Right lobe of liver (tissue), 6 donors: ENCODE data around the gene RAMAC. TPM values are rescaled to one million over a fixed set of nuclear protein-coding genes. Genes with fewer than 3 reads are reported as not detected.

Experiments
- ATAC-seq, 4 donors: fragments of 200-7000 bp; cut with Tn5 transposase; one replicate each; pipeline ENCODE4 v1.9.1; 2020; ENCODE audit warnings: mild to moderate bottlenecking in 4 of 4, moderate library complexity in 4 of 4
- DNase-seq, 3 donors: peaks; one replicate each; pipeline ENCODE4 v3.0.0-alpha.2; 2020
- H3K27ac ChIP-seq, 3 donors: fragments of 200-600 bp; one replicate each; pipeline ENCODE4 v1.8.0; 2022
- H3K27me3 ChIP-seq, 2 donors: fragments of 200-600 bp; one replicate each; pipeline ENCODE4 v1.8.0; 2022
- H3K36me3 ChIP-seq, 4 donors: fragments of 200-600 bp; sonication (generic) in 1 of 4; one replicate each; pipeline versions ENCODE4 v1.5.1 to v1.8.0; 2017 to 2022; ENCODE audit warnings: control low read depth in 1 of 4
- H3K4me1 ChIP-seq, 4 donors: fragments of 200-600 bp; sonication (generic) in 1 of 4; one replicate each; pipeline versions ENCODE4 v1.5.1 to v1.8.0; 2017 to 2022; ENCODE audit warnings: control low read depth in 1 of 4
- H3K4me3 ChIP-seq, 3 donors: fragments of 200-600 bp; one replicate each; pipeline ENCODE4 v1.8.0; 2022
- H3K9me3 ChIP-seq, 4 donors: fragments of 200-600 bp; sonication (generic) in 1 of 4; one replicate each; pipeline versions ENCODE4 v1.5.1 to v1.8.0; 2017 to 2022; ENCODE audit warnings: control low read depth in 1 of 4
- POLR2A ChIP-seq: fragments of 450-650 bp; IDR thresholded peaks from one replicate; pipeline ENCODE4 v1.6.1; 2017; ENCODE audit warnings: antibody characterized with exemption, mild to moderate bottlenecking
- WGBS: methylation state at CpG from one replicate; pipeline ENCODE4 v1.1.6; 2018; ENCODE audit warnings: low coverage, low lambda C conversion rate; ENCODE audit not compliant: insufficient coverage; ENCODE audit errors: missing lambda C conversion rate; 5-methylcytosine and 5-hydroxymethylcytosine counted together
- intact Hi-C, 2 donors: fragments of 100-400 bp; cut with DNase I; formaldehyde crosslinking; loops; one replicate each; pipeline versions ENCODE4 v1.11.2 to v1.14.1; 2022
- total RNA-seq, 6 experiments: library from RNA; depleted of rRNA in 2 of 6; stranded (reverse); fragments of >200 nt in 2 of 6; fragmentation: NEBNext Ultra II Directional in 3 of 6; extraction: Animal tissue kit (Norgen Biotek cat#: 25700) in 3 of 6; gene quantifications; one replicate each; pipeline versions ENCODE4 v1.1.0 to v1.2.4, GENCODE V29; 2016 to 2023
- TF ChIP-seq, protein P1 (sequence below), 4 donors: fragments of 200-600 bp in 3 of 4; fragments of 450-650 bp in 1 of 4; IDR thresholded peaks; one replicate each; pipeline versions ENCODE4 v1.5.1 to v1.8.0; 2016 to 2022; ENCODE audit warnings: antibody characterized with exemption in 4 of 4, mild to moderate bottlenecking in 2 of 4
- donor health status: DM: no; HTN: yes; CAD: no.
- donor health status: DM: no; HTN: no; CAD: no.
- donor health status: DM: no; HTN: no; CAD: no.
- donor health status: DM: no; HTN: yes; CAD: no.
- donor health status: DM: no; HTN: yes; CAD: no.

The RAMAC gene
- total RNA-seq, 6 experiments from 2014 or later: 8.1 to 13.5 (median 11.5) TPM

DNA sequence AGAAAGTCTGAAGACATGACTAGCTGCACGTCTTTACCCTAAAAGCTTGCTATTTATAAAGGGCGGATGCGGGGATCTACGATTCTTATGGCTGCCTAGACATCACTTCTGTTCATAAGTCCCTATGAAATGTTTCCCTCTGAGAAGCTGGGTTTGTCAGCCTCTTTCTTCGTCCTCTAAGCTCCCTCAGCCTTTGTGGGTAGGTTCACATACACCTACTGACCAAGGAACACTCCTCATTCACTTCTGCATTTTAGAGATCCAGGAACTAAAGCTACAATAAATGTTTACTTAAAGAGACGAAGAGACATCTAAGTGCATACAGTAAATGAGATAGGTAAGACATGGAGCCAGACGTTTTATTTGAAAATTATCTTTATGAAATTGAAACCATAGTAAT, 16.7 kb upstream of the RAMAC start:
- DNase-seq (no peak), ATAC-seq (no peak)
- Histone ChIP-seq H3K9me3 (no peaks in the 10 kb centered on the region), H3K4me1 (peaks cover 0 to 32% (median 13%) of the 10 kb centered on the region in 4 donors), H3K36me3 (no peaks in the 10 kb centered on the region), H3K27me3 (no peaks in the 10 kb centered on the region), H3K4me3 (no peak overlapping the region), H3K27ac (no peak overlapping the region)
- TF ChIP-seq, protein P1, sequence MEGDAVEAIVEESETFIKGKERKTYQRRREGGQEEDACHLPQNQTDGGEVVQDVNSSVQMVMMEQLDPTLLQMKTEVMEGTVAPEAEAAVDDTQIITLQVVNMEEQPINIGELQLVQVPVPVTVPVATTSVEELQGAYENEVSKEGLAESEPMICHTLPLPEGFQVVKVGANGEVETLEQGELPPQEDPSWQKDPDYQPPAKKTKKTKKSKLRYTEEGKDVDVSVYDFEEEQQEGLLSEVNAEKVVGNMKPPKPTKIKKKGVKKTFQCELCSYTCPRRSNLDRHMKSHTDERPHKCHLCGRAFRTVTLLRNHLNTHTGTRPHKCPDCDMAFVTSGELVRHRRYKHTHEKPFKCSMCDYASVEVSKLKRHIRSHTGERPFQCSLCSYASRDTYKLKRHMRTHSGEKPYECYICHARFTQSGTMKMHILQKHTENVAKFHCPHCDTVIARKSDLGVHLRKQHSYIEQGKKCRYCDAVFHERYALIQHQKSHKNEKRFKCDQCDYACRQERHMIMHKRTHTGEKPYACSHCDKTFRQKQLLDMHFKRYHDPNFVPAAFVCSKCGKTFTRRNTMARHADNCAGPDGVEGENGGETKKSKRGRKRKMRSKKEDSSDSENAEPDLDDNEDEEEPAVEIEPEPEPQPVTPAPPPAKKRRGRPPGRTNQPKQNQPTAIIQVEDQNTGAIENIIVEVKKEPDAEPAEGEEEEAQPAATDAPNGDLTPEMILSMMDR (IDR thresholded peaks at IDR 0.05): no peak
- no peak for TF ChIP-seq POLR2A
- WGBS: 82% methylated on average over 7 of the region's 7 CpGs
- intact Hi-C loops: no loop called here

DNA sequence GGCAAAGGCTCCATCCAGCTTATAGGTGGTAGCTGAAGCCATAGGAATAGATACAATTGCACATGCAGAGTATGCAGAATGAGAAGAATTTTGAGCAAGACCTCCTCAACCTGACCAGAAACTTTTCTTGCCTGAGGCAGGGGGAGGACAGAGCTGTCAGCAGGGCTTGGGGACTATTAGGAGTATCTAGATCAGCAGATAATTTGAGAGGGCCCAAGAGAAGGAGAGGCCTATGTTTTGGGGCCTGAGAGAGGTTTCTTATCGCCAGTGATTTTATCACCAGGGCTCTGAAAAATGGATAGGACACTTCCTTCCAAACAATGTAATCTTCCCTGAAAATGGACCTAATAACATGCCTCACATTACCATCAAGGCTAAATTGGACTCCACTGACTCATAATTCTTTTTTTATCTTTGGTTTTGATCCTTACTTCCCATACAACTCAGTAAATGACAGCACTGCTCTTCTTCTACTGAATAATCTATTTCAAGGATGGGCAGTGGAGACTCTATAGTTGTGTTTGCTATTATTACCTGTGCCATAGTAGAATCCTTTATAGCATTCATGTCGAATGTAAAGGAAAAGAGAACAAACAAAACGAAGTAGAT, 15.8 kb upstream of the RAMAC start:
- TF ChIP-seq, protein P1 (IDR thresholded peaks at IDR 0.05): no peak
- no peak for TF ChIP-seq POLR2A

GRCh38 chr15:82970696-82971095, 15.3 kb upstream of the RAMAC start:
- ATAC-seq (peak; percentile 91 to 94 (median 93)), DNase-seq (peak in 2 of 3 donors; percentile 63 to 80)
- Histone ChIP-seq H3K27ac (peak overlapping the region in 2 of 3 donors; percentile 57 to 74), H3K9me3 (no peaks in the 10 kb centered on the region), H3K4me3 (no peak overlapping the region), H3K36me3 (no peaks in the 10 kb centered on the region), H3K4me1 (peaks cover 0 to 32% (median 13%) of the 10 kb centered on the region in 4 donors), H3K27me3 (no peaks in the 10 kb centered on the region)
- TF ChIP-seq, protein P1 (IDR thresholded peaks at IDR 0.05): no peak
- TF ChIP-seq POLR2A: no peak
- intact Hi-C loops: loop anchor here in 1 of 2 donors (10.0 kb wide), 1 partner anchor 126 kb away; no protein-coding TSS in a partner anchor
- 0% methylated on average over 1 of the region's 1 CpG for WGBS

More for the DNA sequence above, 15.8 kb upstream of the RAMAC start:
- Histone ChIP-seq H3K27me3 (no peaks in the 10 kb centered on the region), H3K9me3 (no peaks in the 10 kb centered on the region), H3K4me3 (no peak overlapping the region), H3K36me3 (no peaks in the 10 kb centered on the region), H3K4me1 (peaks cover 0 to 32% (median 13%) of the 10 kb centered on the region in 4 donors), H3K27ac (peak overlapping the region in 2 of 3 donors; percentile 46 to 74)
- DNase-seq (no peak), ATAC-seq (peak in 1 of 4 donors; percentile 13)
- WGBS: 42% methylated on average over 3 of the region's 3 CpGs
- intact Hi-C loops: loop anchor here in 1 of 2 donors (10.0 kb wide), 1 partner anchor 125 kb away; no protein-coding TSS in a partner anchor

- no peak for TF ChIP-seq POLR2A
- TF ChIP-seq, protein P1 (IDR thresholded peaks at IDR 0.05): no peak
- Histone ChIP-seq H3K4me3 (no peak overlapping the region), H3K9me3 (no peaks in the 10 kb centered on the region), H3K36me3 (no peaks in the 10 kb centered on the region), H3K4me1 (peaks cover 0 to 32% (median 13%) of the 10 kb centered on the region in 4 donors), H3K27me3 (no peaks in the 10 kb centered on the region), H3K27ac (peak overlapping the region in 2 of 3 donors; percentile 57 to 74)
- intact Hi-C loops: loop anchor here in 1 of 2 donors (10.0 kb wide), 1 partner anchor 127 kb away; no protein-coding TSS in a partner anchor
- DNase-seq (peak in 1 of 3 donors; percentile 61), ATAC-seq (peak; percentile 55 to 85 (median 81))
- 31% methylated on average over 2 of the region's 2 CpGs for WGBS
Observed at GRCh38 chr15:82971218-82971984, 14.6 kb upstream of the RAMAC start.
